HG03521 (cell line): ENCODE results near the gene SOX11.

ENCODE experiments used
- ATAC-seq: cut with Tn5 transposase; IDR thresholded peaks from one replicate; pipeline ENCODE4 v1.9.1; 2021; ENCODE audit warnings: mild to moderate bottlenecking, moderate library complexity; ENCODE audit not compliant: unreplicated experiment

The SOX11 gene

DNA sequence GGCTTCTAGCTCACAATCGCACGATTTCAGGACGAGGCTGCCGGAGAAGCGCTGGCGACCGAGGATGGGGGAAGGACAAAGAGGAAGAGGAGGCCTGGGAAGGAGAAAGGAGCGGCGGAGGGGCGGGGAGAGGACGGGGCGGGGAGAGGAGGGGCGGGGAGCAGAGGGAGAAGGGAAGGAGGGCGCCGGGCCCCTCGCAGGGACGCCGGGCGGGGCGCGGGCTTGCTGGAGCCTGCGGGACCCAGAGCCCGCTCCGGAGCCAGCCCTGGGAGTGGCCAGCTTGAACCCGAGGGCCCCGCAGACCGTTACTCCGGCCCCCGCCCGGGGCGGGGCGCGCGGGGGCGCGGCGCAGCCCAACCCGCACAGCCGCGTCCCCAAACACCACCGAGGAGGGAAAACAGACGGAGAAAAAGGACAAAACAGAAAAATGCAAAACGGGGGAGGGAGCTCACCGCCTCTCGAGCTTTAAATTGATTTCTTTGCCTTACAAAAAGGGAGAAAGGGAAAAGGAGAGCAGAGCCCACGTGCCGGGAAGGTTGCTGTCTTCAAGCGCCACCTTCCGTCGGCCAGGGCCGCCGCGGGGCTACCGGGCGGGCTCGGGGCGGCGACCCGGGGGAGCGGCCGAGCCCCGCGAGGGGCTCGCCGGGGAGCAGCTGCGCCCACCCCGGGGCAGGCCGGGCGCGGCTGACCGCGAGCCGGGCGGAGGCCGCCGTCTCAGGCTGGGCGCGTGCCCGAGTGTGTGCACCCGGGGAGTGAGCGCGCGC, 781 bp upstream of the SOX11 start:
- no peak for ATAC-seq

- ATAC-seq, result no peak
These were observed 540 bp downstream of the SOX11 start for GRCh38 chr2:5692561-5693286.

- ATAC-seq, result no peak
These were observed 1.4 kb downstream of the SOX11 start for GRCh38 chr2:5693287-5694201.

DNA sequence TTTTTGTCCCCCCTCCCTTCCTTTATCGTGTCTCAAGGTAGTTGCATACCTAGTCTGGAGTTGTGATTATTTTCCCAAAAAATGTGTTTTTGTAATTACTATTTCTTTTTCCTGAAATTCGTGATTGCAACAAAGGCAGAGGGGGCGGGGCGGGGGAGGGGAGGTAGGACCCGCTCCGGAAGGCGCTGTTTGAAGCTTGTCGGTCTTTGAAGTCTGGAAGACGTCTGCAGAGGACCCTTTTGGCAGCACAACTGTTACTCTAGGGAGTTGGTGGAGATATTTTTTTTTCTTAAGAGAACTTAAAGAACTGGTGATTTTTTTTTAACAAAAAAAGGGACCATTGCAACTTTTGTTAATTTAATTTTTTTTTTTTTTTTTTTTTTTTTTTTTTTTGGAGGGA, 2.1 kb downstream of the SOX11 start:
- ATAC-seq, result no peak

DNA sequence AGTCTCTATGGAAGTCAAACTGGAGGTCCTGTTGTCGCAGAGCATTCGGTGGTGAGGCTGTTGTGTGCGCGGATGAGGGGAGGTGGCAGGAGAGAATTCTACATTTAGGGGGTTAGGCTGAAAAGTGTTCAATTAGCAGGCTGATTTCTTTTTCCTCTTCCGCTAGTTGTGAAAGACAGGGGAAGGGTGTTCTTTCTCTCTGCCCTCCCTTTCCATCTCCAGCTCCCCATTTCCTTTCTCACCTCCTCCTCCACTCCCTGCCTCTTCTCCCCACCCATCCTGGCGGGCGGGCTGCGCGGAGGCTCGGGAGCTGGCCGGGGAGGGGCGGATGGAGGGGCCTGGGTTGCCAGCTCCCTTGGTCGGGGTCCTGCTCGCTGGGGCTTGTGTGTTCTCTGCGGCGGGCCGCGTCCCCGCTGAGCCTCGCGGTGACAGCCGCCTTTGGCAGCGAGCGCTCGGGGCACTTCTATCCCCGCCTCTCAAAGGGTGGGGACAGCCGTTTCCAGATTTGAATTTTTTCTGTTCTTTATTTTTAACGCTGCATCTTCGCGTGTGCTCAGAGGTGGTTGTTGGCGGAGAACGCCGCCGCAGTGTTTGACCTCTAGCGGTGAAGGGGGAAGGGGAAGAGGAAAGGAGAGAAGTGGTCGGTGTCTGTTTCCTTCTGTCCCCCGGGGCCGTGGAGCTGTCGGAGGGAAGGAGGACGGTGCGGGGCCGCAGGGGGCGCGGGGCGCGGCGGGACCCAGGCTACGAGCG, 3.6 kb downstream of the SOX11 start:
- ATAC-seq, result no peak

DNA sequence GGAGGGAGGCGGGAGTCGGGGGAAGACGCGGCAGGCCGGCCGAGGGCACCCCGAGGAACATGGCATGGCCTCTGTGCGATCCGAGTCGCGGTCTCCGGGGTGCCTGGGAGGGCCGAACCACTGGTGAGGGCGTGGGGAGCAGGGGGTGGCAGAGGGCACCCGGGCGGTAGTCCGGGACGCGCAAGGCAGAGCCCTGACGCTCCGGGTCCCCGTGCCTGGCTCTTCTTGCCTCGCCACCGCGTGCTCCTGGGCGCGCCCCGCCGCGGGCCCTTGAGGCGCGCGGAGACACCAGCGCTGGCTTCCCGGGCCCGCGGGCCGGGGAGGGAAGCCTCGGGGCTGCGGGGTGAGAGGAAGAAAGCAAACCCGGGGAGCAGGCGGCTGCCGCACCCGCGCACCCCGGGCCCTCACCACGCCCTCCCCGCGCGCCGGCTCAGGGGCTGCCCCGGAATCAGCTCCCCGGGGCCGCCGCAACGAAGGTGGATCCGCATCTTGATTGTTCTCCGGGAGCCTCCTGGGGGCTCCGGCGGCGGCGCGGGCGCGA, 4.3 kb downstream of the SOX11 start:
- no peak for ATAC-seq

DNA sequence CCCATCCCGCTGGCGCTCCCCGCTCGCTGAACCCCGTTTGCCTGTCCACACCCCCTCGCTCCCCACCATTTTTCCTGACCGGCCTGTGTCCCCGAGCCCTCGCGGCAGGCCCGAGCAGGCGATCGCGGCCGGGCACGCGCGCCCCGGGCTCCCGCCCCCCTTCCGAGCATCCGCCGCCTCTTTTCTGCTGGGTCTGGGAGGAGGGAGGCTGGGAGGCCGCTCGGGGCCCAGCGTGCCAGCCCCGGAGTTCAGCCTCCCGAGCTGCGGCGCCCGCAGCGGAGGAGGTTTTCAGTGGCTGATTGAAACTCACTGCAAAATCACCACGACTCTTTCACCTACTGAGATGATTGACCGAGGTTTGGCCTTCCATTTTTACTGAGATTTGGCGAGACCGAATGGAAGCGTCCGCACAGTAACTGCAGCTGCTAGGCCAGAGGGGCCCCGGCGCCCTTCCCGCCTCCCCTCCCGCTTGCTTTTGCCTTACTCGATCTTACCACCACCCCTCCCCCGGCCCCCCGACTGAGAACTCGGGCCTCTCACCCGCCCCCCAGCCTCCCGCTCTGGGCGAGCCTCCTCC, 4.8 kb downstream of the SOX11 start:
- no peak for ATAC-seq

- no peak for ATAC-seq
These were observed 5.4 kb downstream of the SOX11 start for GRCh38 chr2:5697562-5697961.

- ATAC-seq, result no peak
These were observed 6.0 kb downstream of the SOX11 start for GRCh38 chr2:5698134-5698533.

- no peak for ATAC-seq
These were observed 7.8 kb downstream of the SOX11 start for GRCh38 chr2:5699963-5700362.

DNA sequence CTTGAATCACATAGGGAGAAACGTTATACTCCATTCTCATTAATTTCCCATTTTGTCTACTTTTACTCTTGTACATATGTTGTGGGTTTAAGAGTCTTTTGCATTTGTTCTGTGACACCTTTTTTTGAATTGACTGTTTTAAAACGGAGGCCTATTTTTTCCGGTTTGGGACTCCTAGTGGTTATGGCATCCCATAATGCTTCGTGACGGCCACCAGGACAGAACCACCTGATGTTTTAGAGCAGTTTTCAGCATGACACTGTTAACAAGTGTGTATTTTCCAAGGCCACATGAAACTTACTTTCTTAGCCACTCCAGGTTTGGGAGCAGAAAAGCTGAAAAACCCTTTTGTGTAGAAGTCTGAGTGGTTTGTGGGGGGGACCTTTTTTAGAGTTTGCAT, 8.4 kb downstream of the SOX11 start:
- ATAC-seq, result no peak

DNA sequence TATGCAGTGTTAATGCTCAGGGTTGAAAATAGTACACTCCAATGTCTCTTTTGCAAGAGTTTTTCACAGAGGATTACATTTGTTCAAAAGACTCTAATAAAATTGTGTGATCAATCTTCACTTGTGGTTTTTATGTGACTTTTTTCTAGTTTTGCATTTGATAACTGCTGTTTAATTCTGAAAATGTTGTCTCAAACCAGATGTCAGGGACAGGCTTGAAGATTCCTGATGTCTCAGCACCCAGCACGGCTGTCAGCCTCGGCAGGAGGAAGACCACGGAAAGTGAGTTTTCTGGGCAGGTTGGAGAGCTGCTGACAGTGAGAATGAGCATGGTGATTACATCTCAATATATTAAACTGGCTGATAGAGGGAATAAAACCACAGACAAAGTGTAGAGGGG, 9.1 kb downstream of the SOX11 start:
- no peak for ATAC-seq

DNA sequence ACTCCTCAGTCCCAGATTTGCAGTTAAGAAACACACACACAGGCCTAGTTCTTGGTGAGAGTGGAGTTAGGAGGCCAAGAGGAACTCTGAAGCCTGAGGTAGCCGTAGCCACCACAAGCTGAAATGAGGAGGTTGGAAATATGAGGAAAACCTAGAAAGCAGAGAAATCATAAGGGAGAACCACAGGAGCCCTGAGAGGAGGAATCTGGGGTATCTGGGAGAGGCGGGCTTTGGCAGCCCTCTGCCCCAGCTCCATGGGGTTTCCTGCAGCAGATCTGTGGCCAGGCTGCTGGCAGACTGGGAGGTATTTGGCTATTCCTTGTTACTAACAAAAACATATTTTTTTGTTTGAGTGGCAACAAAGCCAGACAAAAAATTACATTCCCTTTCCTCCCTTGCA, 11.0 kb downstream of the SOX11 start:
- no peak for ATAC-seq

GRCh38 chr2:5705490-5705889, 13.3 kb downstream of the SOX11 start:
- no peak for ATAC-seq

DNA sequence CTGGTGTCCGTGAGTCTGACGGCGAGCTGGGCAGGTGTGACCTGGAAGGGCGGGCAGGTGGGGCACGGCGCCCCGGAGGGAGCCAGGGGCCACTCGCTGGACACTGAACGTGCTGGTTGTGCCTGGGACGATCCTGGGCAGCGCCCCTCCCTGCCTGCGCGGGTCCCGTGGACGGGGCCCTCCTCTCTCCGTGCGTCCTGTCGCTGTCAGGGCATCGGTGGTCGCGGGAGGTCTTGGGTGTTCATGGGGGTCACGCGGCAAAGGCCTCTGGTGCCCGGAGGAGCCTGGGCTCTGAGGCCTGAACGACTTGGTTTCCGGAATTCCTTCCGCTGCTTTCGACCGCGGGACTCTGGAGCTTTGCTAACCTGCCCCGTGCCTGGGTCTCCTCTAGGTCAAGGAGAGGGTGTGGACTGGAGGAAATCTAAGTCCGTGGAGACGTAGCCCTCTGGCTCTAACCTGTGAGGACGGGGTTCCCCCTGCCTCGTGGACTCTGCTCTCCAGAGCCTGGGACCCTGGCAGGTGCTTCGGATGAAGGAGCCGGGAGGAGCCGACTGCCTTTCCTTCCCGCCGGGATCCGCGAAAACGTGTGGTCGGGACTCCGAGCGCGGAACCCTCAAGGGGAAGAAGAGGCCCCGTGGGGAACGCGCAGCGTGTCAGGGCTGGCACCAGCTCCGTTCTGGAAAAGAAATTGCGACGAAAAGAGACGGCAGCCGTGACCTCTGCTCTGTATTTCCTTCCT, 14.7 kb downstream of the SOX11 start:
- no peak for ATAC-seq

DNA sequence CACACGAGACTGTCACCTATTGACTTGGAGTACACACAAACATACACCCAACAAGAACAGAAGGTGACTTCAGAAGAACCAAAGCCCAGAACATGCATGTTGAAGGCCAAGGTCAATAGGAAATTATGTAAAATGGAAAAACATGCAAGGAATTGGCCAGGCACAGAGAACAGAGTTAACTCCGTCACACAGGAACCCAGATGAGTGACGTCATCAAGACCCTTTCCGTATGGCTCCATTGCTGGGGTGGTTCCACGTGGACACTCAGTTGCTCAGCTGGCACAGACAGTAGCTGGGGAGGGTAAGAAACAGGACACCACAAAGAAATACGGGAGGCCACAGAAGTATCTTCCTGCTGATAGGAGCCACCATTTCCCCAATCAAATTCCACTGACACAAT, 18.4 kb downstream of the SOX11 start:
- ATAC-seq, result no peak

DNA sequence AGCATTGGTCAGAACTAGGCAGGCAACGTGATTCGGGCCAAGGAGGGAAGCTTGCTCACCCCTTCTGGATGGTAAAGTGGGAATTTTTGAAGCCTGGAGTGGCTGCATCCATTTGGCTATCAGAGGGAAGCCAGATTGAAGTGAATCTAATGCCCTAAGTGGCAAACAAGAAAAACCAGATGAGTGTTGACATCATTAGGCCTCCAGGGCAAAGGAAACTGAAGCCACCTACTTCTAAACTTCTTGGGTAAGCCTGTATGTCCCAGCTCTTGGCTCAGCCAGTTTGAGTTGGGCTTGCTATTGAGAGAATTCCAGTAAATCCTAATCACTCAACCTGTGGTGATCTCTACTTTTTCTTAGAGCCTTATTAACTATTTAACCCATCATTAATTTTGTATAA, 20.9 kb downstream of the SOX11 start:
- no peak for ATAC-seq

GRCh38 chr2:5719629-5720334, 27.6 kb downstream of the SOX11 start:
- no peak for ATAC-seq

GRCh38 chr2:5720426-5720825, 28.2 kb downstream of the SOX11 start:
- no peak for ATAC-seq
